Testis (tissue), 2 donors: Measurements from ENCODE around the gene ZMIZ1.

Experiments used
- POLR2A ChIP-seq: fragments of 450-650 bp; IDR thresholded peaks from one replicate; pipeline ENCODE4 v1.6.1; 2017; ENCODE audit warnings: antibody characterized with exemption, mild to moderate bottlenecking, moderate library complexity
- TF ChIP-seq, protein P1 (sequence below), 3 experiments: fragments of 450-650 bp in 2 of 3; fragments of 200-600 bp in 1 of 3; sonication (generic) in 1 of 3; IDR thresholded peaks; one replicate each; pipeline ENCODE4 v1.5.1; 2016 to 2019; ENCODE audit warnings: antibody characterized with exemption in 3 of 3, mild to moderate bottlenecking in 2 of 3, moderate library complexity in 1 of 3

DNA sequence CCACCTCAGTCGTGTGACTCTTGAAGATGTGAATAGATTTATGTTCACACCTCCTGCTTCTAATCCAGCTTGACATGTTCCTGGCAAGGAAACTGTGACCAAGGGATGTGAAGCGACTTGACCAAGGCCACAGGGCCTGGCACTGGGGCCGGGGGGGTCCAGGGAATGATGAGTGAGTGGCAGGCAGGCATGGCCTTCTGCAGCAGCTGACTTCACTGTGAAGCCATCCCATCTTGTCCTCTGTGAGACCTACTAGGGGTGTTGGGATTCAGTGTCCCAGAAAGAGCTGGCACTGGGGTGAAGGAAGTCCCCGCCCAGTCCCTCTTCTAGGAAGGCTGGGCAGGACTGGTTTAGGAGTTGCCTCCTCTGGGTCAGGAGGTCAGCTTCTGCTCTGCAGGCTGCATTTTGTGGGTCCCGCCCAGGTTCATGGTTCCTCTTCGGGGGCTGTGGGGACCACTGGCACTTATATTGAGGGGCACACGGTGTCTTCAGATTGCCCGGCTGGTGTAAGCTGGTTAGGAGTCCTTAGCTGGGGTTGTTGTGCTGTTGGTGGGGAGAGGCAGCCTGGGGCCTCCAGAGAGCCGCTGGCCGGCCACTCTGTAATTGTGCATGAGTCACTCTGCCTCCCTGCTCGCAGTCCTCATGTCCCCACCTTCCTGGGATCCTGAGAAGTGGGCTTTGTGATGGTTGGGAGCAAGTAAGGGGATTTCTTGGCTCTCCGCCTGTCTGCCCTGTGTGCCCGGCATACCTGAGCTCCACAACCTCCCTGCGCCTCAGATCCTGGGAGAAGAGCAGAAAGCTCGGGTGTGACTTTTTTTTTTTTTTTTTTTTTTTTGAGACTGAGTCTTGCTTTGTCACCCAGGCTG lies 11.0 kb downstream of the ZMIZ1 start:
- TF ChIP-seq POLR2A, result no peak
- TF ChIP-seq, protein P1, sequence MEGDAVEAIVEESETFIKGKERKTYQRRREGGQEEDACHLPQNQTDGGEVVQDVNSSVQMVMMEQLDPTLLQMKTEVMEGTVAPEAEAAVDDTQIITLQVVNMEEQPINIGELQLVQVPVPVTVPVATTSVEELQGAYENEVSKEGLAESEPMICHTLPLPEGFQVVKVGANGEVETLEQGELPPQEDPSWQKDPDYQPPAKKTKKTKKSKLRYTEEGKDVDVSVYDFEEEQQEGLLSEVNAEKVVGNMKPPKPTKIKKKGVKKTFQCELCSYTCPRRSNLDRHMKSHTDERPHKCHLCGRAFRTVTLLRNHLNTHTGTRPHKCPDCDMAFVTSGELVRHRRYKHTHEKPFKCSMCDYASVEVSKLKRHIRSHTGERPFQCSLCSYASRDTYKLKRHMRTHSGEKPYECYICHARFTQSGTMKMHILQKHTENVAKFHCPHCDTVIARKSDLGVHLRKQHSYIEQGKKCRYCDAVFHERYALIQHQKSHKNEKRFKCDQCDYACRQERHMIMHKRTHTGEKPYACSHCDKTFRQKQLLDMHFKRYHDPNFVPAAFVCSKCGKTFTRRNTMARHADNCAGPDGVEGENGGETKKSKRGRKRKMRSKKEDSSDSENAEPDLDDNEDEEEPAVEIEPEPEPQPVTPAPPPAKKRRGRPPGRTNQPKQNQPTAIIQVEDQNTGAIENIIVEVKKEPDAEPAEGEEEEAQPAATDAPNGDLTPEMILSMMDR (IDR thresholded peaks at IDR 0.05), result no peak
